ENCODE results near the gene NTPCR. TPM values are rescaled to one million over a fixed set of nuclear protein-coding genes. Genes with fewer than 3 reads are reported as not detected.

Gene NTPCR
- total and polyA plus RNA-seq, 2 donors from 2014 or later, result 40.2 to 95.7 TPM

DNA sequence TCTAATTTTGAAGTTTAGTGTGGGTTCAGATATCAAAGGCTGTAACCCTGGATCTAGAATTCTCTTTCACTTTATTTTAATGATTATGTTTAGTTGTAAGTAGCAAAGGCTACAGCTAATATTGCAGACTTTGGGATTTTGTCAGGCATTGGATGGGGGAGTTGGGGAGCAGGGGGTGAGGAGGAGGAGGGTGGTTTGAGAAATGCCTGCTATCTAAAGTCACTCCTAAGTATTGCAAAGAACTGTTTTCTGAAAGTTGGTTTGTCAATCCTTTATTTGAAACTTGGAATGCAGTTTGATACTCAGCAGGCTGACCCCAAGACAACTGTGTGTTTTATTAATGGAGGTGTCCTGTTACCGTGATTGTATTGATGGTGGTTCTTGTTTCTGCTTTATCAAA, 1.2 kb downstream of the NTPCR start:
- DNase-seq, result no peak
- no peaks in the 10 kb centered on the region for H3K9me3 ChIP-seq (ENCODE audit: control insufficient read depth in 2 of 3, insufficient read depth in 1 of 3, low read length in 3 of 3)
- intact Hi-C loops (cut with DNase I), result no loop called here
- peak overlapping the region; percentile 80 to 98 (median 95) for H3K4me3 ChIP-seq (ENCODE audit: low read length in 3 of 3)
- H3K4me1 ChIP-seq (ENCODE audit: control insufficient read depth in 2 of 3, insufficient read depth in 2 of 3, low read depth in 1 of 3, low read length in 3 of 3), result peaks cover 0 to 10% (median 4%) of the 10 kb centered on the region in 3 donors
- TF ChIP-seq, protein P1, sequence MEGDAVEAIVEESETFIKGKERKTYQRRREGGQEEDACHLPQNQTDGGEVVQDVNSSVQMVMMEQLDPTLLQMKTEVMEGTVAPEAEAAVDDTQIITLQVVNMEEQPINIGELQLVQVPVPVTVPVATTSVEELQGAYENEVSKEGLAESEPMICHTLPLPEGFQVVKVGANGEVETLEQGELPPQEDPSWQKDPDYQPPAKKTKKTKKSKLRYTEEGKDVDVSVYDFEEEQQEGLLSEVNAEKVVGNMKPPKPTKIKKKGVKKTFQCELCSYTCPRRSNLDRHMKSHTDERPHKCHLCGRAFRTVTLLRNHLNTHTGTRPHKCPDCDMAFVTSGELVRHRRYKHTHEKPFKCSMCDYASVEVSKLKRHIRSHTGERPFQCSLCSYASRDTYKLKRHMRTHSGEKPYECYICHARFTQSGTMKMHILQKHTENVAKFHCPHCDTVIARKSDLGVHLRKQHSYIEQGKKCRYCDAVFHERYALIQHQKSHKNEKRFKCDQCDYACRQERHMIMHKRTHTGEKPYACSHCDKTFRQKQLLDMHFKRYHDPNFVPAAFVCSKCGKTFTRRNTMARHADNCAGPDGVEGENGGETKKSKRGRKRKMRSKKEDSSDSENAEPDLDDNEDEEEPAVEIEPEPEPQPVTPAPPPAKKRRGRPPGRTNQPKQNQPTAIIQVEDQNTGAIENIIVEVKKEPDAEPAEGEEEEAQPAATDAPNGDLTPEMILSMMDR (IDR thresholded peaks at IDR 0.05; ENCODE audit: borderline replicate concordance, extremely low read depth, insufficient read depth), result no peak
- no peak overlapping the region for H3K27ac ChIP-seq (ENCODE audit: low read depth in 2 of 2, low read length in 2 of 2)
- no peaks in the 10 kb centered on the region for H3K27me3 ChIP-seq (ENCODE audit: control insufficient read depth, insufficient read depth, low read length)
- no peak for FAIRE-seq
- peaks cover 0 to 2% (median 0%) of the 10 kb centered on the region in 3 donors for H3K36me3 ChIP-seq (ENCODE audit: control insufficient read depth in 2 of 3, insufficient read depth in 3 of 3, low read length in 3 of 3)
- H3K9ac ChIP-seq (ENCODE audit: low read length in 3 of 3), result peak overlapping the region in 2 of 3 donors; percentile 36 to 92

DNA sequence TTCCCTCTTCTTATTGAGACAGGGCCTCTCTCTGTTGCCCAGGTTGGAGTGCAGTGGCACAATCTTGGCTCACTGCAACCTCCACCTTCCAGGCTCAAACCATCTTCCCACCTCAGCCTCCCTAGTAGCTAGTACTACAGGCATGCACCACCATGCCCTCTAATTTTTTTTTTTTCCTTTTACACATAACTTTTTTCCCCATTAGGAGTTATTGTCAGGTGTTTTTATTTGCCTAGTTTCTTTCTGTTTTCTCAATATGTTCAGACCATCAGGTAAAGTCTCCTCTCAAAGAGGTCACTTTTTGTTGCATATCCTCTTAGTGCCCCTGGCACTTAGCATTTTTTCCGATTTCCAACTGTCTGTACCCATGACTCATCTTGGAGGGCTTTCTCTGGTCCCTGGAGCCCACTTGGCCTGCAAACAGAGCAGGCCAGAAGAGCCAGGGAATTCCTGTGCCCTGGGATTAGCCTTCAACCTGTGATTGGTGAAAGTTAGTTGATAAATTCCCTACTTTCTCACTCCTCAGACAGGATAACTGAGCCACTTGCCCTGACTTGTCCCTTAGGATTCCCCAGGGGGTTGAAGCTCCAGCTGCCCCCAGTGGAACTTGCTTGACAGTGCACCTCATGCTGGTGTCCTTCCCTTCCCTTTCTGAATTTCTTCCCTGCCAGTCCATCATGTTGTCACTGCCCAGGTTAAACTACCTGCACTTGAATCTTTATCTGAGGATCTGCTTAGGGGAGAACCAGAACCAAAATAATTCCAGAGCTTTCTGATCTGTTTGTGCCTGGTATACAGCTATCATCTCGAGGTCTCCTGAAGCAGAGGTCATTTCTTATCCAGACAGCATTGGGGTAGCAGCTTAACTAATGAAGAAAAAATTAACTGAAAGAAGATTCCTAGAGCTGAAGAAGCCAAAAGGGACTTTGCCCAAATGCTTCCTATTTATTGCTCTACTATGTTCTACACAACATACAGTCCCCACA, 2.4 kb downstream of the NTPCR start:
- Histone ChIP-seq H3K9me3 (ENCODE audit: control insufficient read depth in 2 of 3, insufficient read depth in 1 of 3, low read length in 3 of 3) (no peaks in the 10 kb centered on the region), H3K4me3 (ENCODE audit: low read length in 3 of 3) (no peak overlapping the region), H3K27ac (ENCODE audit: low read depth in 2 of 2, low read length in 2 of 2) (no peak overlapping the region), H3K36me3 (ENCODE audit: control insufficient read depth in 2 of 3, insufficient read depth in 3 of 3, low read length in 3 of 3) (peaks cover 0 to 2% (median 2%) of the 10 kb centered on the region in 3 donors), H3K27me3 (ENCODE audit: control insufficient read depth, insufficient read depth, low read length) (no peaks in the 10 kb centered on the region), H3K4me1 (ENCODE audit: control insufficient read depth in 2 of 3, insufficient read depth in 2 of 3, low read depth in 1 of 3, low read length in 3 of 3) (peaks cover 0 to 10% (median 4%) of the 10 kb centered on the region in 3 donors), H3K9ac (ENCODE audit: low read length in 3 of 3) (no peak overlapping the region)
- intact Hi-C loops (cut with DNase I), result no loop called here
- no peak for FAIRE-seq
- TF ChIP-seq, protein P1 (IDR thresholded peaks at IDR 0.05; ENCODE audit: borderline replicate concordance, extremely low read depth, insufficient read depth), result peak; percentile 38
- peak in 2 of 5 donors; percentile 17 to 36 for DNase-seq

DNA sequence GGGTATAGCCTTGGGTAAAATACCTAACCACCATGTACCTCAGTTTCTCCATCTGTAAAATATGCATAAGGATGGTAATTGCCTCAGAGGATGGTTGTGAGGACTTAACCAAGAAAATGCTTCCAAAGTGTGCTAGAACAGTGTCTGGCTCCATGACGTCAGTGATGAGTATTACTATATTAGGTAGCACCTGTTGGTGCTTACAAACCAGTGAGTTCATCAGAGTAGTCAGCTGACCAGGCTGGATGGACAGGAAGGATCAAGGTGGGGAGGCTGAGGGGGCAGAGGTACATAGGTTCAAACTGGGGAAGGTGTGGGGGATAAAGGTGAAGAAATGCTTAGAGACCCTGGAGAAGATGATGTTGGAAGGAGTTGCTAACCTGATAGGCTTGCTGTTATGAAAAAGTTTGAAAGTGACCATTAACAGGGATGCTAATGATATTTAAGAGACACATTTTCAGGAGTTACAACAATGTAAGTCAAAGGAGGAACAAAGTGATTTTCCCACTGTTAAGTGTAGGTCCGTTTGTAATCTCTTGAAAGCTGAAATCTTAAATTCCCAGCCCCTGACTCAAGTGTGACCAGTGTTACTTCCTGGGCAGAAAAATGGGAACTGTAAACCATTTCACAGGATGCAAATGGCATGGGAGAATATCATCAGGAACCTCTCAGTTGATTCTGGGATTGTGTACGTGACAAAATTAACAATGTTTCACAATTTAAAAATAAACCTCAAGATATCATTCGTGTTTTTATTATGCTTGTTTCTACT, 4.4 kb downstream of the NTPCR start:
- no peak overlapping the region for H3K27ac ChIP-seq (ENCODE audit: low read depth in 2 of 2, low read length in 2 of 2)
- DNase-seq (no peak), FAIRE-seq (no peak)
- intact Hi-C loops (cut with DNase I), result no loop called here
- H3K36me3 ChIP-seq (ENCODE audit: control insufficient read depth in 2 of 3, insufficient read depth in 3 of 3, low read length in 3 of 3), result peaks cover 2 to 11% (median 6%) of the 10 kb centered on the region in 3 donors
- peaks cover 0 to 5% (median 0%) of the 10 kb centered on the region in 3 donors for H3K9me3 ChIP-seq (ENCODE audit: control insufficient read depth in 2 of 3, insufficient read depth in 1 of 3, low read length in 3 of 3)
- H3K4me3 ChIP-seq (ENCODE audit: low read length in 3 of 3), result no peak overlapping the region
- no peaks in the 10 kb centered on the region for H3K27me3 ChIP-seq (ENCODE audit: control insufficient read depth, insufficient read depth, low read length)
- peaks cover 0 to 8% (median 2%) of the 10 kb centered on the region in 3 donors for H3K4me1 ChIP-seq (ENCODE audit: control insufficient read depth in 2 of 3, insufficient read depth in 2 of 3, low read depth in 1 of 3, low read length in 3 of 3)
- no peak overlapping the region for H3K9ac ChIP-seq (ENCODE audit: low read length in 3 of 3)
- TF ChIP-seq, protein P1 (IDR thresholded peaks at IDR 0.05; ENCODE audit: borderline replicate concordance, extremely low read depth, insufficient read depth), result no peak
